H1 (cell line): ENCODE data around the gene TMEM238. TPM values are rescaled to one million over a fixed set of nuclear protein-coding genes. Genes with fewer than 3 reads are reported as not detected.

Experiments
- ATF2 ChIP-seq: IDR thresholded peaks from 2 replicates; pipeline ENCODE4 v1.6.1; 2012; ENCODE audit warnings: low read length, inconsistent platforms
- BCL11A ChIP-seq, 2 experiments: IDR thresholded peaks; one replicate each; pipeline ENCODE4 v1.6.1; 2011; ENCODE audit warnings: low read depth in 2 of 2, low read length in 2 of 2, mild to moderate bottlenecking in 2 of 2
- CHD2 ChIP-seq: IDR thresholded peaks from 2 replicates; pipeline ENCODE4 v1.6.1; 2012; ENCODE audit warnings: low read length, improper control_type of control experiment
- CHD7 ChIP-seq: fragments of 300-600 bp; sonication (generic); IDR thresholded peaks from 2 replicates; pipeline ENCODE4 v1.7.1; 2012; ENCODE audit warnings: low read length, moderate library complexity, mild to moderate bottlenecking, inconsistent platforms; ENCODE audit not compliant: insufficient replicate concordance
- CREB1 ChIP-seq: IDR thresholded peaks from 2 replicates; pipeline ENCODE4 v1.6.1; 2012; ENCODE audit warnings: inconsistent platforms
- EGR1 ChIP-seq: IDR thresholded peaks from 2 replicates; pipeline ENCODE4 v1.6.1; 2011; ENCODE audit warnings: low read depth, low read length, borderline replicate concordance
- GTF2F1 ChIP-seq: IDR thresholded peaks from 2 replicates; pipeline ENCODE4 v1.6.1; 2012; ENCODE audit warnings: low read depth, low read length, improper control_type of control experiment, borderline replicate concordance
- NRF1 ChIP-seq: IDR thresholded peaks from 2 replicates; pipeline ENCODE4 v1.6.1; 2011; ENCODE audit warnings: mild to moderate bottlenecking, low read depth, low read length, improper control_type of control experiment
- SIRT6 ChIP-seq: IDR thresholded peaks from one replicate; pipeline ENCODE4 v1.7.1; 2012; ENCODE audit warnings: low read length, inconsistent platforms
- SIX5 ChIP-seq: IDR thresholded peaks from 2 replicates; pipeline ENCODE4 v1.6.1; 2011; ENCODE audit warnings: mild to moderate bottlenecking, low read depth, low read length
- SUZ12 ChIP-seq: fragments of 200-600 bp; sonication (generic); IDR thresholded peaks from 2 replicates; pipeline ENCODE4 v1.6.1; 2012; ENCODE audit warnings: mild to moderate bottlenecking, inconsistent platforms, low read length, moderate library complexity, mixed read lengths
- ZNF274 ChIP-seq: IDR thresholded peaks from 2 replicates; pipeline ENCODE4 v1.7.0; 2012; ENCODE audit warnings: low read length, borderline replicate concordance; ENCODE audit errors: extremely low read depth
- polyA plus RNA-seq, 7 experiments: library from polyadenylated mRNA; depleted of rRNA in 3 of 7; stranded (reverse) in 5 of 7; unstranded in 2 of 7; fragments of >200 nt in 5 of 7; fragments of 200-250 nt in 2 of 7; gene quantifications; 1 replicate in 5 of 7; 2 replicates in 1 of 7; 4 replicates in 1 of 7; pipeline versions ENCODE4 v1.2.1 to v1.2.3, GENCODE V29; 2011 to 2013; ENCODE audit warnings: missing spikeins in 2 of 7, mixed read lengths in 2 of 7
- total RNA-seq: library from RNA; stranded (reverse); fragmentation: NEBNext Ultra II Directional; extraction: Animal tissue kit (Norgen Biotek cat#: 25700); gene quantifications from 2 replicates; pipeline ENCODE4 v1.2.1, GENCODE V29; 2021

The TMEM238 gene
- total and polyA plus RNA-seq, 2 of the 8 experiments (the other 6 are each of a cell fraction or from before 2014, with no cell fraction given), result 0.53 to 3.8 TPM

GRCh38 chr19:55360902-55361301 is 23.2 kb downstream of the TMEM238 start (continued):
- no peak for TF ChIP-seq CHD7
- no peak for TF ChIP-seq ATF2
- no peak for TF ChIP-seq EGR1
- no peak for TF ChIP-seq GTF2F1
- no peak for TF ChIP-seq BCL11A (IDR thresholded peaks at IDR 0.05; ENCODE audit: low read depth in 2 of 2, low read length in 2 of 2)
- no peak for TF ChIP-seq SIX5
- TF ChIP-seq CHD2, result no peak
- no peak for TF ChIP-seq SUZ12
- TF ChIP-seq NRF1, result no peak
- no peak for TF ChIP-seq ZNF274
- no peak for TF ChIP-seq SIRT6
- no peak for TF ChIP-seq CREB1
